ENCODE measurements around the gene UBR4. TPM values are rescaled to one million over a fixed set of nuclear protein-coding genes. Genes with fewer than 3 reads are reported as not detected.

UBR4 gene
- polyA plus RNA-seq, 3 donors, result 111 to 114 (median 111) TPM

- no peak for DNase-seq (ENCODE audit: low read depth in 3 of 3, low spot score in 2 of 3)
Observed at GRCh38 chr1:19061798-19062197, 148.3 kb downstream of the UBR4 start.

GRCh38 chr1:19061343-19061742 lies 148.7 kb downstream of the UBR4 start:
- no peak for DNase-seq (ENCODE audit: low read depth in 3 of 3, low spot score in 2 of 3)

GRCh38 chr1:19059773-19060172 lies 150.3 kb downstream of the UBR4 start:
- DNase-seq (ENCODE audit: low read depth in 3 of 3, low spot score in 2 of 3), result no peak

- no peak for DNase-seq (ENCODE audit: low read depth in 3 of 3, low spot score in 2 of 3)
Observed at GRCh38 chr1:19058476-19058797, 151.6 kb downstream of the UBR4 start.

GRCh38 chr1:19057784-19058475 lies 152.1 kb downstream of the UBR4 start:
- no peak for DNase-seq (ENCODE audit: low read depth in 3 of 3, low spot score in 2 of 3)

- DNase-seq (ENCODE audit: low read depth in 3 of 3, low spot score in 2 of 3), result no peak
Observed at GRCh38 chr1:19057182-19057779, 152.8 kb downstream of the UBR4 start.

- DNase-seq (ENCODE audit: low read depth in 3 of 3, low spot score in 2 of 3), result no peak
Observed at GRCh38 chr1:19055701-19056100, 154.4 kb downstream of the UBR4 start.

GRCh38 chr1:19055001-19055400 lies 155.1 kb downstream of the UBR4 start:
- no peak for DNase-seq (ENCODE audit: low read depth in 3 of 3, low spot score in 2 of 3)

- DNase-seq (ENCODE audit: low read depth in 3 of 3, low spot score in 2 of 3), result no peak
Observed at GRCh38 chr1:19054216-19054615, 155.8 kb downstream of the UBR4 start.

GRCh38 chr1:19053486-19053885 lies 156.6 kb downstream of the UBR4 start:
- no peak for DNase-seq (ENCODE audit: low read depth in 3 of 3, low spot score in 2 of 3)

- DNase-seq (ENCODE audit: low read depth in 3 of 3, low spot score in 2 of 3), result no peak
Observed at GRCh38 chr1:19049798-19050197, 160.3 kb downstream of the UBR4 start.

- DNase-seq (ENCODE audit: low read depth in 3 of 3, low spot score in 2 of 3), result no peak
Observed at GRCh38 chr1:19049128-19049768, 160.8 kb downstream of the UBR4 start.

- no peak for DNase-seq (ENCODE audit: low read depth in 3 of 3, low spot score in 2 of 3)
Observed at GRCh38 chr1:19046972-19047731, 162.9 kb downstream of the UBR4 start.

GRCh38 chr1:19045898-19046880 lies 163.9 kb downstream of the UBR4 start:
- no peak for DNase-seq (ENCODE audit: low read depth in 3 of 3, low spot score in 2 of 3)

- no peak for DNase-seq (ENCODE audit: low read depth in 3 of 3, low spot score in 2 of 3)
Observed at GRCh38 chr1:19044975-19045831, 164.9 kb downstream of the UBR4 start.

GRCh38 chr1:19044471-19044870 lies 165.6 kb downstream of the UBR4 start:
- no peak for DNase-seq (ENCODE audit: low read depth in 3 of 3, low spot score in 2 of 3)

GRCh38 chr1:19043579-19044443 lies 166.3 kb downstream of the UBR4 start:
- no peak for DNase-seq (ENCODE audit: low read depth in 3 of 3, low spot score in 2 of 3)

All from right renal cortex interstitium (tissue), 3 donors.